GM03348 (cell line): Measurements from ENCODE around the gene AKAP9.
"Not testable (repeated sequence)": the region's sequence is repeated elsewhere in the genome, so short reads cannot be mapped to it uniquely, and the experiment has no call there.

Experiments used
- DNase-seq: peaks from one replicate; pipeline ENCODE4 v3.0.0; 2012; ENCODE audit warnings: low spot score

AKAP9 gene

DNA sequence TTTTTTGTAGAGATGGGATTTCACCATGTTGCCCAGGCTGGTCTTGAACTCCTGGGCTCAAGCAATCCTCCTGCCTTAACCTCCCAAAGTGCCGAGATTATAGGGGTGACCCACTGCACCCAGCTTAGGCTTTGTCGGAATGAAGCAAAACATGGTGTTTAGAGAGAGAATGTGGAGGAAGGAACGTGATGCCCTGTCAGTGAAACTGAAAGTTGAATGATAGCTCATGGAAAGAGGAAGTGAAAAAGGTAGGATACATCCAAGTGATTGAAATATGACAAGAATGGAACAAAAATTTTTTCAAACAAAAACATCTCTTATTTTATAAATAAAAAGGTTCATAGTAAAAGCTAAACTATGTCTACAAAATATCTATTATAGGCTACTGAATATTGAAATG, 5.9 kb downstream of the AKAP9 start:
- no peak for DNase-seq

DNA sequence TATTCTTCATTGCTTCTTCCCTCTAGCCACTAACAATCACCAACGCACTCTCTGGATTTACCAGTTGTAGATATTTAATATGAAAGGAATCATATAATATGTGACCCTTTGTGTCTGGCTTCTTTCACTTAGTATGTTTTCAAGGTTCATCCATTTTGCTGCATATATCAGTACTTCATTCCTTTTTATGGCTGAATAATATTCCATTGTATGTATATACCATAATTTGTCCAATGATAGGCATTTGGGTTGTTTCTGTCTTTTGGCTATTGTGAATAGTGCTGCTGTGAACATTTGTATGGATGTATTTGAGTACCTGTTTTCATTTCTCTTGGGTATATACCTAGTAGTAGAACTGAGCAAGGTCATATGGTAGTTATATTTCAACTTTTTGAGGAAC, 7.3 kb downstream of the AKAP9 start:
- DNase-seq = no peak

- no peak for DNase-seq
Measured at GRCh38 chr7:91949221-91950009, 8.8 kb downstream of the AKAP9 start.

DNA sequence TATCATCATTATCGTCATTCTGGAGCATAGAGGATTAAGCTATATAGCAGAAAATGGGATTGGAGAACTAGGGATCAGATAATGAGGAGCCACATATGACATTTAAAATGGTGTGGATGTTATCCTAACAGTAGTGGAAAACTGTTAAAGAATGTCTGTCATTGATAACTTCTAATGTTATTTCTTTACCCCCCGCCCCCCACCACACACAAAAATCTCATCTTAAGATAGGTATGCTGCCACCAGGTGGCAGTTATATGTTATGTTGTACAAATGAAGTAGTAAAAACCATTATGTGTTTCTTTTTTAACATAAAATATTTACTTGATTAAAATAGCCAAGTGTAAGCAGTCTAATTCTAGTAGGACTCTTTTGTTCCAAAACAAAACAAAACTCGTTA, 13.0 kb downstream of the AKAP9 start:
- peak; percentile 16 for DNase-seq

- not testable (repeated sequence) for DNase-seq
Measured at GRCh38 chr7:91956464-91956863, 15.8 kb downstream of the AKAP9 start.

DNA sequence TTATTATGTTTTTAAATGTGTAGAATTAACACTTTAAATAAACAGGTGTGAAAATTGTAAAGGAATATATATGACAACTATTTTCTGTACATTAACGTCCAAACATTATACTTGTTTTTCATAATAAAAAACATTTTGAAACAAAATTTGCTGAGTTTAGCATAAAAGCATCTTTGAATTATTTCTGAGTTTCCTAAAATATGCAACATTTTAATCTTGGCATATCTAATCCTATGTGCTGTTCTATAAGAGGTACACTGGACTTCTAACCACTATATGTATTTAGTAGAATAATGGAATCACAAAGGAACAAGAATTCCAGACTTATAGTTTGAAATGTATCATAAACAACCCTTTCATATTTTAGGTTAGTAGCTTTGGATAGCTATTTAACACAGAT, 16.6 kb downstream of the AKAP9 start:
- DNase-seq = no peak

- DNase-seq = no peak
Measured at GRCh38 chr7:91957823-91958222, 17.2 kb downstream of the AKAP9 start.

DNA sequence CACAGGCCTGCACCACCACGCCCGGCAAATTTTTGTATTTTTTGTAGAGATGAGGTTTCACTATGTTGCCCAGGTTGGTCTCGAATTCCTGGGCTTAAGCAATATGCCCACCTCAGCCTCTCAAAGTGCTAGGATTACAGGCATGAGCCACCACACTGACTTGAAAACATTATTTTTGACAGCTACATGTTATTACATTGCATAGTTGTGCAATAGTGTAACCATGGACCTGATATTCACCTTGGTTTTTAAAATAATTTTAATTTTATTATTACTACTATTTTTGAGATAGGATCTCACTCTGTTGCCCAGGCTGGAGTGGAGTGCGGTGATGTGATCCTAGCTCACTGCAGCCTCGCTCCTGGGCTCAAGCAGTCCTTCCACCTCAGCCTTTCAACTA, 18.4 kb downstream of the AKAP9 start:
- DNase-seq = no peak

GRCh38 chr7:91961816-91962215, 21.2 kb downstream of the AKAP9 start:
- DNase-seq = no peak

- DNase-seq = no peak
Measured at GRCh38 chr7:91962419-91962818, 21.8 kb downstream of the AKAP9 start.

GRCh38 chr7:91967513-91967912, 26.9 kb downstream of the AKAP9 start:
- not testable (repeated sequence) for DNase-seq

DNA sequence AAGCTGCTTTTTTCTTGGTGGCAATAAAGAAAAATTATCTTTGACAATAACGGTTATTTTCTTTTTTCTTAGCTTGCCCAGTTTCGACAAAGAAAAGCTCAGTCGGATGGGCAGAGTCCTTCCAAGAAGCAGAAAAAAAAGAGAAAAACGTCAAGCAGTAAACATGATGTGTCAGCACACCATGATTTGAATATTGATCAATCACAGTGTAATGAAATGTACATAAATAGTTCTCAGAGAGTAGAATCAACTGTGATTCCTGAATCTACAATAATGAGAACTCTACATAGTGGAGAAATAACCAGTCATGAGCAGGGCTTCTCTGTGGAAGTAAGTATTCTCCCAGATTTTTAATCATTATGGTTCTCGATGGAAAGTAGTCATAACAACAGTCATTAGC, 33.0 kb downstream of the AKAP9 start:
- DNase-seq = no peak

DNA sequence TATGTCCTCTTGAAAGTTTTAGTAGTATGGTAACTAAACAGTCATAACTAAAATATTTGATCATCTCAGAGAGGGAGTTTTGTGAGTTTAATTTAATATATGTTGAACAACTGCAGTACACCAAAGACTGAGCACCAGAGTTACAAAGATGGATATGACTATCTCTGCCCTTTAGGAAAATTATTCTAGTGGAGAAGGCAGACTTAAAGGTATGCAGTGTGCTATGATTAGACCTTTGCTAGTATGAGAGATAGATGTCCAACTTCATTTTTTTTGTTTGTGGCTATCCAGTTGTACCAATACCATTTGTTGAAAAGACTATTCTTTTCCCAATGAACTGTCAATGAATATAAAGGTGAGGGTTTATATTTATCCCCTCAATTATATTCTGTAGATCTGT, 33.4 kb downstream of the AKAP9 start:
- no peak for DNase-seq

DNA sequence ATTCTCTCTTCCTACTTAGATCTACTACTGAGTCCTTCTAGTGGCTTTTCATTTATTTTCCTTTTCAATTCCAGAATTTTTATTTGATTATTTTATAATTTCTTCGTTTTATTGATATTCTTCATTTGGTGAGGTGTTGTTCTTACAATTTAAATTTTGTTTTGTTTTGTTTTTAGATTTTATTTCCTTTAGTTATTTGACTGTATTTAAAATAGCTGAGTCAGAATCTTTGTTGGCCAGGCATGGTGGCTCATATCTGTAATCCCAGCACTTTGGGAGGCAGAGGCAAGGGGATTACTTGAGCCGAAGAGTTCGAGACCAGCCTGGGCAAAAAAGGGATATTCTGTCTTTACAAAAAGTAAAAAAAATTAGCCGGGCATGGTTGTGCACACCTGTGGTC, 36.1 kb downstream of the AKAP9 start:
- DNase-seq = no peak

DNA sequence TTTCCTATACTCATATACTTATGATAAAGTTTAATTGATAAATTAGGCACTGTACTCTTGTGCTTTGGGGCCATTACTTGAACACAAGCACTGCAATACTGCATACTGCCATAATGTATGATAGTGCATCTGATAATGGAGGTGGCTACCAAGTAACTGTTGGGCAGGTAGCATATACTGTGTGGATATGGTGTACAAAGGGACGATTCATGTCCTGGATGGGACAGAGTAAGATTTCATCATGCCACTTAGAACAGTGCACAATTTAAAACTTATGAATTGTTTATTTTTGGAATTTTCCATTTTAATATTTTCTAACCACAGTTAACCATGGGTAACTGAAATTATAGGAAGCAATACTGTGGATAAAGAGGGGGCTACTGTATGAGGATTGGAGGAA, 38.9 kb downstream of the AKAP9 start:
- no peak for DNase-seq

GRCh38 chr7:91982352-91982751, 41.7 kb downstream of the AKAP9 start:
- DNase-seq = not testable (repeated sequence)

GRCh38 chr7:91988213-91988612, 47.6 kb downstream of the AKAP9 start:
- DNase-seq = no peak

- DNase-seq = no peak
Measured at GRCh38 chr7:91993976-91994375, 53.3 kb downstream of the AKAP9 start.

DNA sequence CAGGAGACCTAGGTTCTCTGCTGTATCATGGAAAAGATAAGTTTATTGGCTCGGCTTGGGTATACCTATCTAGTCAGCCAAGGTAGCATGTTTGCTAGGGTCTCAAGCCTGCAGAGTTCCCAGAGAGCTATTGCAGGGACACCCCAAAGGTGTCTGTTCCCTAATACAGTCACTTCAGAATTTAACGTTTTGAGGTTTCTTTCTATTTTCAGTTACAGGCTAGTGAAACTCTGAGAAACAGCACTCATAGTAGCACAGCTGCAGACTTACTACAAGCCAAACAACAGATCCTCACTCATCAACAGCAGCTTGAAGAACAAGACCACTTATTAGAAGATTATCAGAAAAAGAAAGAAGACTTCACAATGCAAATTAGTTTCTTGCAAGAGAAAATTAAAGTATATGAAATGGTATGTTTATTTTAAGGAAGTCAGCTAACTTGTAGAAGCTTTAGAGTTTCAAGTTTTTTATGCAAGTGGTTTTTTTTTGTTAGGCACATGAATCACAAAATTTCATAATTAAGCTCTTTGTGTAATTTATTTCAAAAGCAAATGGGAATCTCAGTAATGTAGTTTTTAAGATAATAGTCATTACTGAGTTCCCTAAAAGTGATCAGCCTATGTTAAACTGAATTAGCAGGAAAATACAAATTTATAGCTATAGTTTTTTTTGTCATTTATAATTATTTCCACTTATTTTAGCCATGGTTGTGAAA, 54.9 kb downstream of the AKAP9 start:
- DNase-seq = no peak

- no peak for DNase-seq
Measured at GRCh38 chr7:91999631-92000565, 59.2 kb downstream of the AKAP9 start.

- DNase-seq = no peak
Measured at GRCh38 chr7:92002720-92003119, 62.1 kb downstream of the AKAP9 start.

DNA sequence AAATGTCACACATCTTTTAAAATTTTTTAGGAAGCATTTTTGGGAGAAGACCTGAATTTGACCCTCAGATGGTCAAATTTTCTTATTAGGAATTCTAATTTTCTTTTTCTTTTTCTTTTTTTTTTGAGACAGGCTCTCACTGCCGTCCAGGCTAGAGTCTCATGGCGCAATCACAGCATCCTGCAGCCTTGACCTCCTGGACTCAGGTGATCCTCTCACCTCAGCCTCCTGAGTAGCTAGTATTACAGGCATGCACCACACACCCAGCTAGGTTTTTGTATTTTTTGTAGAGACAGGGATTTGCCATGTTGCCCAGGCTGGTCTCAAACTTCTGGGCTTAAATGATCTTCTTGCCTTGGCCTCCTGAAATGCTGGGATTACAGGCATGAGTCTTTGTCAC, 65.4 kb downstream of the AKAP9 start:
- DNase-seq = no peak

DNA sequence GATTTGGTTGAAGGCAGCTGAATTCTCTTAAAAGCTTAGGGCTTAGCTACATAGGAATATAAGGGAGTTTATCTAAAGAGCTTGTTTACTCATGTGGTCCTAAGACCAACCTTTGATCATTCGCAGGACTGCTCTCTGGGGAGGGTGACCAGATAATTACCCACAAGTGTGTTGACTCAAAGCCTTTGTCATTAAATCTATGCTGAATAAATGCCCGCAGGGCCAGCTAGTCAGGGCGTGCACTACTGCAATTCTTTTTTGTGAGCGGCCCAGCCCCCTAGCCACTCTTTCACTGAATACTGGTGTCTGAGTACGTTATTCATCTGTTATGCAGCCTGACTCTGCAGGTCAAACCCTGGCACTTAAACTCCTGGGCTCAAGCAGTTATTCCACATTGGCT, 69.6 kb downstream of the AKAP9 start:
- no peak for DNase-seq
